Spleen (tissue), 7 donors: ENCODE data around the gene BEND5.

Source experiments
- POLR2A ChIP-seq, 3 donors: fragments of 450-650 bp; IDR thresholded peaks; one replicate each; pipeline ENCODE4 v1.5.1; 2017; ENCODE audit warnings: antibody characterized with exemption in 3 of 3, mild to moderate bottlenecking in 1 of 3
- TF ChIP-seq, protein P1 (sequence below), 11 experiments: fragments of 200-600 bp in 7 of 11; fragments of 450-650 bp in 4 of 11; sonication (generic) in 4 of 11; IDR thresholded peaks in 8 of 11; conservative IDR thresholded peaks in 3 of 11; 1 replicate in 7 of 11; 2 replicates in 4 of 11; pipeline versions ENCODE4 v1.4.0 to v1.8.0; 2016 to 2021; ENCODE audit warnings: antibody characterized with exemption in 11 of 11, inconsistent platforms in 4 of 11, mild to moderate bottlenecking in 1 of 11
- donor health status: DM: no; HTN: no; CAD: no; lungs with moderate emphysema.
- donor health status: DM: no; HTN: no; CAD: no.
- donor health status: DM: no; HTN: no; CAD: no.

- TF ChIP-seq, protein P1, sequence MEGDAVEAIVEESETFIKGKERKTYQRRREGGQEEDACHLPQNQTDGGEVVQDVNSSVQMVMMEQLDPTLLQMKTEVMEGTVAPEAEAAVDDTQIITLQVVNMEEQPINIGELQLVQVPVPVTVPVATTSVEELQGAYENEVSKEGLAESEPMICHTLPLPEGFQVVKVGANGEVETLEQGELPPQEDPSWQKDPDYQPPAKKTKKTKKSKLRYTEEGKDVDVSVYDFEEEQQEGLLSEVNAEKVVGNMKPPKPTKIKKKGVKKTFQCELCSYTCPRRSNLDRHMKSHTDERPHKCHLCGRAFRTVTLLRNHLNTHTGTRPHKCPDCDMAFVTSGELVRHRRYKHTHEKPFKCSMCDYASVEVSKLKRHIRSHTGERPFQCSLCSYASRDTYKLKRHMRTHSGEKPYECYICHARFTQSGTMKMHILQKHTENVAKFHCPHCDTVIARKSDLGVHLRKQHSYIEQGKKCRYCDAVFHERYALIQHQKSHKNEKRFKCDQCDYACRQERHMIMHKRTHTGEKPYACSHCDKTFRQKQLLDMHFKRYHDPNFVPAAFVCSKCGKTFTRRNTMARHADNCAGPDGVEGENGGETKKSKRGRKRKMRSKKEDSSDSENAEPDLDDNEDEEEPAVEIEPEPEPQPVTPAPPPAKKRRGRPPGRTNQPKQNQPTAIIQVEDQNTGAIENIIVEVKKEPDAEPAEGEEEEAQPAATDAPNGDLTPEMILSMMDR (IDR thresholded peaks at IDR 0.05 in 8 of 11, conservative IDR thresholded peaks at IDR 0.05 in 3 of 11) = no peak
- no peak for TF ChIP-seq POLR2A (IDR thresholded peaks at IDR 0.05)
Measured at GRCh38 chr1:48790397-48790796, 13.7 kb upstream of the BEND5 start.
